Skeletal muscle cell (primary cell): ENCODE measurements around the gene MSLN.
"Not testable (repeated sequence)": the region's sequence is repeated elsewhere in the genome, so short reads cannot be mapped to it uniquely, and the experiment has no call there.

Experiments used
- DNase-seq: peaks from one replicate; pipeline ENCODE4 v3.0.0-alpha.2; 2010; ENCODE audit warnings: low read depth
- H3K4me3 ChIP-seq: 2 replicates; pipeline ENCODE4 v1.5.1; 2011; ENCODE audit warnings: low read depth, mild to moderate bottlenecking, control low read depth, low read length, moderate library complexity

The MSLN gene

GRCh38 chr16:751152-752006, 9.2 kb upstream of the MSLN start:
- no peak overlapping the region for H3K4me3 ChIP-seq
- DNase-seq, result no peak

DNA sequence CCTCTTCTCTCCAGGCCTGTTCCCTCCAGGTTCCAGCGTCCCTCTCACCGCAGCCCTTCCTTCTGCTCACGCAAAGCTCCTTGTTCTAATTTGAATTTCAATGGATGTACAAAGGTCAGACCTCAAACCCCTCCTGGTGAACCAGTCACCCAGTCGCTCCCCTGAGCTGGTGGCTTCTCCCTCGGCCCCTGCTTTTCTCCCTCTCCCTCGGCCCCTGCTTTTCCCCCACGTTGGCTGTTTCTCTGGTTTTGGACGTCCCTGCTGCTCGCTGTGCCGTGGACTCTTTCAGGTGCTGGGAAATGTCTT, 8.6 kb upstream of the MSLN start:
- no peak for DNase-seq
- no peak overlapping the region for H3K4me3 ChIP-seq

DNA sequence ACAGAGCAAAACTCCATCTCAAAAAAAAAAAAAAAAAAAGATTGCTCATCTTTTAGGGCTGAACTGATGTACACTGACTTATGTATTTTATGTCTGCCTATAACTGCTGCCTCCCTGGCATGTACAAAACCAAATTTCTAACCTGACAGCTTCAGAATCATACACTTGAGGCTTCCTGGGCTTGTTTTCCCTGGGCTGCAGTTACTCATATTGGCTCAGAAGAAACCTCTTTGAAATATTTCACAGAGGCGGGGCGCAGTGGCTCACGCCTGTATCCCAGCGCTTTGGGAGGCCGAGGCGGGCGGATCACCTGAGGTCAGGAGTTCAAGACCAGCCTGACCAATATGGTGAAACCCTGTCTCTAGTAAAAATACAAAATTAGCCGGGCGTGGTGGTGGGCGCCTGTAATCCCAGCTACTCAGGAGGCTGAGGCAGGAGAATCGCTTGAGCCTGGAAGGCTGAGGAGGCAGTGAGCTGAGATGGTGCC, 6.4 kb upstream of the MSLN start:
- H3K4me3 ChIP-seq, DNase-seq: not testable (repeated sequence)

DNA sequence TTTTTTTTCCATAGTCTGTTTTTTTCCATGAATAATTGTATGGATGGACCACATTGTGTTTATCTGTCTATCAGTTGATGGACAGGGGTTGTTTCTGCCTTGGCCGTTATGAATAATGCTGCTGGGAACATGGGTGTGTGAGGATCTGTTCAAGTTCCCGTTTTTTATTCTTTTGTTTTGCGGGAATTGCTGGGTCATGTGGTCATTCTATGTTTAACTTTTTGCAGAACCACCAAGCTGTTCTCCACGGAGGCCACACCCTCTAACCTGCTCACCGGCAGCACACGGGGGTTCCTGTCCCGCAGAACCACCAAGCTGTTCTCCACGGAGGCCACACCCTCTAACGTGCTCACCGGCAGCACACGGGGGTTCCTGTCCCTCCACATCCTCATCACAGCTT, 5.9 kb upstream of the MSLN start:
- DNase-seq, result no peak

DNA sequence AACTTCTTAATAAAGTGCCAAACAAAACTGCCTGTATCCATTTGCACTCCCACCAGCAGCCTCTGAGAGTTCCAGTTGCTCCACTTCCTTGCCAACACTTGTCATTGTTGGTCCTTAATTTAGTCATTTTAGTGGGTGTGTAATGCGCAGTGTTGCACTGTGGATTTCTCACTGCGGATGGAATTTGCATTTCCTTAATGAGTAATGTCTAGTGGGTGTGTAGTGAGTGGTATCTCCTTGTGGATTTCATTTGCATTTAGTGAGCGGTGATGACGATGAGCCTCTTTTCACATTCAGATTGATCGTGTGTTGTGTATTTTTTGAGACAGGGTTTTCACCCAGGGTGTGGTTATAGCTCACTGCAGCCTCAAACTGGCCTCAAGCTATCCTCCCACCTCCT, 4.1 kb upstream of the MSLN start:
- no peak overlapping the region for H3K4me3 ChIP-seq
- no peak for DNase-seq

More for the DNA sequence above, 5.9 kb upstream of the MSLN start:
- H3K4me3 ChIP-seq, result no peak overlapping the region

- no peak overlapping the region for H3K4me3 ChIP-seq
- DNase-seq, result no peak
These were observed 1.2 kb upstream of the MSLN start for GRCh38 chr16:759110-759910.

DNA sequence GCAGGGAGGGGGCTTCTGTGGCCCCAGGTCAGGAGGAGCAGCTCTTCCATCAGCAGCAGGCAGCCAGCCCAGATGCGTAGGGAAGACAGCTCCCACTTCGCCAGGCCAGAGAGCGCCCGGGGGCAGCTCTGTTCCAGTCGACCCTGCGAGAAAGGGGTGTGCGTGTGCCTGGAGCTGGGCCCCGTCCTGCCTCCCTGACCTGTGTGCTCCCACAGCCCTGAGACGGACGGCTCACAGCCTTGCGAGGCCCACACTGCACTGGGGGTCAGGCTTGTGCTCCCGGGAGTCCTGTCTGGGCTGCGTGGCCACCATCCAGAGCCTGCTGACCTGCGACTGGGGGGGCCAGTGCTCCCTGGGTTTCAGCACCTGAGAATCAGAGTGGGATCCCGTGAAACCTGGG, 469 bp upstream of the MSLN start:
- H3K4me3 ChIP-seq, result no peak overlapping the region
- DNase-seq, result no peak

GRCh38 chr16:761625-762513, 1.3 kb downstream of the MSLN start:
- no peak overlapping the region for H3K4me3 ChIP-seq
- DNase-seq, result no peak

DNA sequence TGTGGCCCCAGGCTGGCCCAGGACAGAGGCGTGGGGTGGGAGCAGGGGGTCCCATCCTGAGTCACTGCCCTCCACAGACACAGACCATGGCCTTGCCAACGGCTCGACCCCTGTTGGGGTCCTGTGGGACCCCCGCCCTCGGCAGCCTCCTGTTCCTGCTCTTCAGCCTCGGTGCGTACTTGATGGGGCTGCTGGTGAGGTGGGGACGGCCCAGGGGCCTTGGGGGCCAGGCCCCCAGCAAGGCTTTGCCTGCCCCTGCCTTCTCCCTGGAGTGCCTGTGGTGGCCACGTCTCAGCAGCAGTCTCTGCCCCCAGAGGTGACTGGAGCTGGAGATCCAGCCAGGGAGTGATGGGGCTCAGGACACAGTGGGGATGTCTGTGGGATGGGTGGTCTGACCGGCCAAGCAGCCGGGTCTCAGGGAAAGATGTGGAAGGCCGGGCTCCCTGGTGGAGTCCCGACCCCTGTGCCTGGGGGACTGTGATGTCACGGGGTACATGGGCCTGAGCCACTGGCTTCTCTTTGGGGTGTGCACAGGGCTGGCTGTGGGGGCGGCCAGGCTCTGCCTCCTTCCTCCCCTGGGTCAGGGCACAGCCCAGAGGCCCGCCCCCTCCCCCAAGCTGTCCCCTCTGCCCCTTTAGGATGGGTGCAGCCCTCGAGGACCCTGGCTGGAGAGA, 2.2 kb downstream of the MSLN start:
- no peak for DNase-seq
- no peak overlapping the region for H3K4me3 ChIP-seq

- no peak for DNase-seq
- no peak overlapping the region for H3K4me3 ChIP-seq
These were observed 3.0 kb downstream of the MSLN start for GRCh38 chr16:763369-764183.

DNA sequence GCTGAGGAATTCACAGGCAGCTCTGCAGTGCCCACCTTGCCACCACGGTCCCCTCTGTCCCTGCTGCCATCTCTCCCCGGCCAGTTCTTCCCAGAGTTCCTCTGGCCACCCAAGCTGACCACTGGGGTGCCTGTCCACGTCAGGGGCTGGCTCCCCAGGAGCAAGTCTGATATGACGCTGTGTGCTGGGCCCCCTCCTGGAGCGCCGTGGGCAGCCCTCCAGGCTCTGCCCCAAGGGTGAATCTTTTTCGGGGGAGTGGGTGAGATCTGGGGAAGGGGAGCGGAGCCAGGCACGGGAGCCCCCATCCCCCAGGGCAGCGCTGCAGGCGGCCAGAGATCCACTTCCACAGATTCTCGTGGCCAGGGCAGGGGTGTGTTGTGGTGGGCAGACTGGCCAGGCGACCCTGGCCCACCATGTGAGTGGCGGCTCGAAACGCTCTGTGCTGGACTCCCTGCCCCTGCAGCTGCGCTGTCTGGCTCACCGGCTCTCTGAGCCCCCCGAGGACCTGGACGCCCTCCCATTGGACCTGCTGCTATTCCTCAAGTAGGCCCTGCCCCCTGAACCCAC, 3.7 kb downstream of the MSLN start:
- DNase-seq, result no peak
- H3K4me3 ChIP-seq, result no peak overlapping the region

DNA sequence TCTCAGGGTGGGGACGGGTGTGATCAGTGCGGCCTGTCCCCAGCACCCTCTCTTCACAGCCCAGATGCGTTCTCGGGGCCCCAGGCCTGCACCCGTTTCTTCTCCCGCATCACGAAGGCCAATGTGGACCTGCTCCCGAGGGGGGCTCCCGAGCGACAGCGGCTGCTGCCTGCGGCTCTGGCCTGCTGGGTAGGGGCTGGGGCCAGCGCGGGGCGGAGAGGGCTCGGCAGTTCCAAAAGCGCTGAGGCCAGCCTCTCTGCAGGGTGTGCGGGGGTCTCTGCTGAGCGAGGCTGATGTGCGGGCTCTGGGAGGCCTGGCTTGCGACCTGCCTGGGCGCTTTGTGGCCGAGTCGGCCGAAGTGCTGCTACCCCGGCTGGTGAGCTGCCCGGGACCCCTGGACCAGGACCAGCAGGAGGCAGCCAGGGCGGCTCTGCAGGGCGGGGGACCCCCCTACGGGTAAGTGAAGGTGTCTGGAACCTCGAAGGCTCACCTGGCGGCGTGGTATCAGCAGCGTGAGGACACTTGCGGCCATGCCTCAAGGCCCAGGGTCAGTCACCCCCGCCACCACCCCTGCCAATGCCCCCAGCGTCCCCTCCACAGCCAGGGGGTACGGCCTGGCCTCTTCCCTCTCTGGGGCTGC, 4.4 kb downstream of the MSLN start:
- no peak for DNase-seq
- H3K4me3 ChIP-seq, result no peak overlapping the region

- H3K4me3 ChIP-seq, result no peak overlapping the region
- DNase-seq, result no peak
These were observed 4.9 kb downstream of the MSLN start for GRCh38 chr16:765488-765865.

- no peak for DNase-seq
- no peak overlapping the region for H3K4me3 ChIP-seq
These were observed 5.7 kb downstream of the MSLN start for GRCh38 chr16:766008-766819.

GRCh38 chr16:766820-767640, 6.5 kb downstream of the MSLN start:
- no peak overlapping the region for H3K4me3 ChIP-seq
- no peak for DNase-seq

GRCh38 chr16:767743-768235, 7.3 kb downstream of the MSLN start:
- H3K4me3 ChIP-seq, result no peak overlapping the region
- DNase-seq, result no peak
